ENCODE measurements around the gene TLE3. TPM values are rescaled to one million over a fixed set of nuclear protein-coding genes. Genes with fewer than 3 reads are reported as not detected.
A peak's percentile ranks its signal among the peaks of the same experiment; 100 is the strongest.

TLE3 gene
- total and polyA plus RNA-seq, 2 donors (not counting 1 experiment from before 2014, with no cell fraction given), result 14.6 to 16.5 TPM

DNA sequence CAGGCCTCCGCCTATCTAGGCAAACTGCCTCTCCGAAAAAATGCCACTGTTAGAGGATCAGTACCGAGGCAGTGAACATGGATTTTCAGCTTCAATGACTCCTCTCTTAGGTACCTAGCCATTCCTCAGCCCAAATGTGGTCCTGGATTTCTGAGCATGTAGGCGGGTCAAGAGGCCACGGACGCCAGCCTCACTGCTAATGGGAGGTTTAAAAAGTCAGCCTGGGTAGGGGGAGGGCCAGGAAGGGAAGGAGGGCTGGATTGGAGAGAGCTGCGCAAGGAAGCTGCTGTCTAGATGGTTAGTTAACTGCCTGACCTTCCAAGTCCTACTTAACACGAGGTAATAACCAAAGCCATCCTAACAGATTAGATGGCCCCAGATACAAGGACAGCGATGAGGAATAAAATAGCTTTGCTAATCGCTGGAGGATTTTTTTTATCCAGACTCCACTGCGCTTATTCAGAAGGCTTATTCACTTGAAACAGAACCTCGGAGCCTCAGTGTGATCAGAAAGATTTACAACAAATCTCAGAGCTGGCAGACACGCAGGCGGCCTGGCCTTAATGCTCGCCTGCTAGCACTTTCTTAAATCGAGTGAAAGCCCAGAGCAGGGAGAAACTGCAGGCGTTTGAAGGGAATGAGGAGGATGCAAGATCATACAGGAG is 34.3 kb downstream of the TLE3 start:
- Histone ChIP-seq H3K9me3 (ENCODE audit: control insufficient read depth, insufficient read depth, low read depth, low read length) (no peaks in the 10 kb centered on the region), H3K4me3 (replicated peaks in 1 of 4; ENCODE audit: control extremely low read depth in 1 of 4, insufficient read depth in 1 of 4, low read depth in 3 of 4, low read length in 4 of 4) (no peak overlapping the region), H4K20me1 (ENCODE audit: control insufficient read depth, extremely low read depth, insufficient read depth, low read length) (peaks cover 2% of the 10 kb centered on the region), H3K4me1 (ENCODE audit: control insufficient read depth, extremely low read depth, insufficient read depth, low read length) (peaks cover 26% of the 10 kb centered on the region), H3K36me3 (ENCODE audit: control insufficient read depth, insufficient read depth, low read length) (peaks cover 19% of the 10 kb centered on the region), H2AFZ (ENCODE audit: low read length) (no peak overlapping the region), H3K27me3 (ENCODE audit: control insufficient read depth, insufficient read depth, low read length) (no peaks in the 10 kb centered on the region), H3K79me2 (ENCODE audit: control insufficient read depth, insufficient read depth, low read length) (no peaks in the 10 kb centered on the region), H3K9ac (ENCODE audit: insufficient read depth, low read length) (no peak overlapping the region), H3K4me2 (ENCODE audit: extremely low read depth, insufficient read depth, low read length) (no peak overlapping the region), H3K27ac (ENCODE audit: insufficient read depth, low read length) (no peak overlapping the region)
- TF ChIP-seq, protein P1, sequence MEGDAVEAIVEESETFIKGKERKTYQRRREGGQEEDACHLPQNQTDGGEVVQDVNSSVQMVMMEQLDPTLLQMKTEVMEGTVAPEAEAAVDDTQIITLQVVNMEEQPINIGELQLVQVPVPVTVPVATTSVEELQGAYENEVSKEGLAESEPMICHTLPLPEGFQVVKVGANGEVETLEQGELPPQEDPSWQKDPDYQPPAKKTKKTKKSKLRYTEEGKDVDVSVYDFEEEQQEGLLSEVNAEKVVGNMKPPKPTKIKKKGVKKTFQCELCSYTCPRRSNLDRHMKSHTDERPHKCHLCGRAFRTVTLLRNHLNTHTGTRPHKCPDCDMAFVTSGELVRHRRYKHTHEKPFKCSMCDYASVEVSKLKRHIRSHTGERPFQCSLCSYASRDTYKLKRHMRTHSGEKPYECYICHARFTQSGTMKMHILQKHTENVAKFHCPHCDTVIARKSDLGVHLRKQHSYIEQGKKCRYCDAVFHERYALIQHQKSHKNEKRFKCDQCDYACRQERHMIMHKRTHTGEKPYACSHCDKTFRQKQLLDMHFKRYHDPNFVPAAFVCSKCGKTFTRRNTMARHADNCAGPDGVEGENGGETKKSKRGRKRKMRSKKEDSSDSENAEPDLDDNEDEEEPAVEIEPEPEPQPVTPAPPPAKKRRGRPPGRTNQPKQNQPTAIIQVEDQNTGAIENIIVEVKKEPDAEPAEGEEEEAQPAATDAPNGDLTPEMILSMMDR (conservative IDR thresholded peaks at IDR 0.05 in 1 of 2, IDR thresholded peaks at IDR 0.05 in 1 of 2; ENCODE audit: low read depth in 1 of 2, low read length in 2 of 2), result no peak
- no peak for TF ChIP-seq EZH2 (IDR thresholded peaks at IDR 0.05; ENCODE audit: low read length, missing control alignments)
- peak in 1 of 2 donors; percentile 7 for DNase-seq (ENCODE audit: low read depth in 2 of 2)

DNA sequence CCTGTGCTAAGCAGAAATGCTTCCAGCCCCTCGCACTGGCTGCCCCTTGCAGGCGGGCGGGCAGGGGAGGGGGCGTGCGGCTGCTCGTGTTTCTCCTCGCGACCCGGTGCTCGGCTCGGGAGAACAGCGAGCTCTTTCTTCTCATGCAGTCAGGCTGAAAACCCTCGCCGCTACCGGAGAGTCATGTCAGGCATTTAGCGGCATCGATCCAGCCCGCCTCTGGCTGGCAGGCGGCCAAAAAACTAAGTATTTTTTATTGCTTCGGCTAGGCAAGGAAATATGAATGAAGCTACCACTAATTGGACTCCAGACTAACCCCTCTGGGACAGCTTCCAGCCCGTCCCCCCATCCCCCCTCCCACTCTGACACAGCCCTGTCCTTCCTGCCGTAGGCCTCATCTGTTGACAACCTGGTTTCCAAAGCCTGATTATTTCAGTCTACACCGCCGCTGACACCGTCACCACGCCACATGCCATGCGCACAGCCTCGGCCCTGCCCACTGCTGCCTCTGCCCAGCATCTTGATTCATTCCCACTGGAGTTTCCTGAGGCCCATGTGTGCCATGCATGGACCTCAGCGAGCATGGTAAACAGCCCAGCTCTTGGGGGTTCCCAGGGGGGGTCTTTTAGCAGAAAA is 35.3 kb downstream of the TLE3 start:
- no peak for TF ChIP-seq EZH2 (IDR thresholded peaks at IDR 0.05; ENCODE audit: low read length, missing control alignments)
- TF ChIP-seq, protein P1 (conservative IDR thresholded peaks at IDR 0.05 in 1 of 2, IDR thresholded peaks at IDR 0.05 in 1 of 2; ENCODE audit: low read depth in 1 of 2, low read length in 2 of 2), result no peak
- Histone ChIP-seq H3K27me3 (ENCODE audit: control insufficient read depth, insufficient read depth, low read length) (no peaks in the 10 kb centered on the region), H2AFZ (ENCODE audit: low read length) (no peak overlapping the region), H3K27ac (ENCODE audit: insufficient read depth, low read length) (peak overlapping the region; percentile 47), H3K36me3 (ENCODE audit: control insufficient read depth, insufficient read depth, low read length) (peaks cover 24% of the 10 kb centered on the region), H3K4me2 (ENCODE audit: extremely low read depth, insufficient read depth, low read length) (peak overlapping the region; percentile 72), H3K4me3 (replicated peaks in 1 of 4; ENCODE audit: control extremely low read depth in 1 of 4, insufficient read depth in 1 of 4, low read depth in 3 of 4, low read length in 4 of 4) (peak overlapping the region in 2 of 4 experiments; percentile 16 to 20), H3K9me3 (ENCODE audit: control insufficient read depth, insufficient read depth, low read depth, low read length) (no peaks in the 10 kb centered on the region), H3K4me1 (ENCODE audit: control insufficient read depth, extremely low read depth, insufficient read depth, low read length) (peaks cover 26% of the 10 kb centered on the region), H4K20me1 (ENCODE audit: control insufficient read depth, extremely low read depth, insufficient read depth, low read length) (peaks cover 2% of the 10 kb centered on the region), H3K79me2 (ENCODE audit: control insufficient read depth, insufficient read depth, low read length) (no peaks in the 10 kb centered on the region), H3K9ac (ENCODE audit: insufficient read depth, low read length) (peak overlapping the region; percentile 36)
- peak; percentile 95 to 96 for DNase-seq (ENCODE audit: low read depth in 2 of 2)

DNA sequence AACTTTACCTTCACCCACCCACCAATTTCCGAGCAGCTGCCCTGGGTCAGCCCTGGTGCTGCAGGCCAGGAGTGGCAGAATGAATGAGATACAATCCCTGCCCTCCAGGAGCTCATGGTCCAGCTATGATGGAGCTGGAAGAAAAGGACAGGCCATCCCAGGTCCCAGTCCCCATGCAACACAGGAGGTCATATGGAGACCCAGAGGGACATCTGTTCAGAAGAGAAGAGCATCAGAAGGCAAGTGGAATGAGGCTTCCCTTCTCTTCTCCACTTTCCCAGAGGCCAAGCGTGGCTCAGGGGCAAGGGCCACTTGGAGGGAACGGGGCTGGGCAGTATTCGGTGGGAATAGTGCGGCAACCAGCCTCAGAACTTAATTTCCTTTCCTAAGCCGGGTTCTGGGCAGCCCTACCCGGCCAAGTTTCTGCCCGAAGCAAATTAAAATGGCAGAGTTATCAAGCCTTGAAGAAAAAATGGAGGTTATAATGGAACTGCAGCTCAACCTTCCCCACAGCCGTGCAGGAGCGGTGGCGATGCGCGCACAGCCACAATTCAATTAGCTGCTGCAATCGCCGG is 35.9 kb downstream of the TLE3 start:
- no peak for DNase-seq (ENCODE audit: low read depth in 2 of 2)
- H3K4me1 ChIP-seq (ENCODE audit: control insufficient read depth, extremely low read depth, insufficient read depth, low read length), result peaks cover 26% of the 10 kb centered on the region
- H4K20me1 ChIP-seq (ENCODE audit: control insufficient read depth, extremely low read depth, insufficient read depth, low read length), result peaks cover 2% of the 10 kb centered on the region
- H3K4me2 ChIP-seq (ENCODE audit: extremely low read depth, insufficient read depth, low read length), result peak overlapping the region; percentile 72
- no peaks in the 10 kb centered on the region for H3K79me2 ChIP-seq (ENCODE audit: control insufficient read depth, insufficient read depth, low read length)
- TF ChIP-seq, protein P1 (conservative IDR thresholded peaks at IDR 0.05 in 1 of 2, IDR thresholded peaks at IDR 0.05 in 1 of 2; ENCODE audit: low read depth in 1 of 2, low read length in 2 of 2), result no peak
- no peak for TF ChIP-seq EZH2 (IDR thresholded peaks at IDR 0.05; ENCODE audit: low read length, missing control alignments)
- H3K9ac ChIP-seq (ENCODE audit: insufficient read depth, low read length), result peak overlapping the region; percentile 36
- H3K27ac ChIP-seq (ENCODE audit: insufficient read depth, low read length), result peak overlapping the region; percentile 47
- peak overlapping the region in 2 of 4 experiments; percentile 16 to 20 for H3K4me3 ChIP-seq (replicated peaks in 1 of 4; ENCODE audit: control extremely low read depth in 1 of 4, insufficient read depth in 1 of 4, low read depth in 3 of 4, low read length in 4 of 4)
- H3K9me3 ChIP-seq (ENCODE audit: control insufficient read depth, insufficient read depth, low read depth, low read length), result no peaks in the 10 kb centered on the region
- peaks cover 29% of the 10 kb centered on the region for H3K36me3 ChIP-seq (ENCODE audit: control insufficient read depth, insufficient read depth, low read length)
- no peaks in the 10 kb centered on the region for H3K27me3 ChIP-seq (ENCODE audit: control insufficient read depth, insufficient read depth, low read length)
- H2AFZ ChIP-seq (ENCODE audit: low read length), result no peak overlapping the region

Data from fibroblast of lung (primary cell).